Measurements from ENCODE around the gene SLC52A3.

SLC52A3 gene

DNA sequence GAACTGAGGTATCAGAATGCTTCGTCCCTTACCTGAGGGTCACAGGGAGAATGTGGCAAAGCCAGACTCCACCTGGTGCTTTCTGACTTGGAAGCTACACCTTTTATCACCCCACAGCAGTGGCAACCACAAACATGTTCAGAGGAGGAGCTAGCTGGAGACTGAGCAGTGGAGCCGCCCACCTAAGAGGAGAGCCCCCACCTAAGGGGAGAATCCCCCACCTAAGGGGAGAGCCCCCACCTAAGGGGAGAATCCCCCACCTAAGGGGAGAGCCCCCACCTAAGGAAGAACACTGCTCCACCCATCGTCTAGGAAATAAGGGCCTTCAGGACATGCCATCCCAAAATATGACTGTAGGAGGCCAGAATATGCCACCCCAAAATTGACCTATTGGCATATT lies 4.0 kb downstream of the SLC52A3 start:
- DNase-seq = no peak

DNA sequence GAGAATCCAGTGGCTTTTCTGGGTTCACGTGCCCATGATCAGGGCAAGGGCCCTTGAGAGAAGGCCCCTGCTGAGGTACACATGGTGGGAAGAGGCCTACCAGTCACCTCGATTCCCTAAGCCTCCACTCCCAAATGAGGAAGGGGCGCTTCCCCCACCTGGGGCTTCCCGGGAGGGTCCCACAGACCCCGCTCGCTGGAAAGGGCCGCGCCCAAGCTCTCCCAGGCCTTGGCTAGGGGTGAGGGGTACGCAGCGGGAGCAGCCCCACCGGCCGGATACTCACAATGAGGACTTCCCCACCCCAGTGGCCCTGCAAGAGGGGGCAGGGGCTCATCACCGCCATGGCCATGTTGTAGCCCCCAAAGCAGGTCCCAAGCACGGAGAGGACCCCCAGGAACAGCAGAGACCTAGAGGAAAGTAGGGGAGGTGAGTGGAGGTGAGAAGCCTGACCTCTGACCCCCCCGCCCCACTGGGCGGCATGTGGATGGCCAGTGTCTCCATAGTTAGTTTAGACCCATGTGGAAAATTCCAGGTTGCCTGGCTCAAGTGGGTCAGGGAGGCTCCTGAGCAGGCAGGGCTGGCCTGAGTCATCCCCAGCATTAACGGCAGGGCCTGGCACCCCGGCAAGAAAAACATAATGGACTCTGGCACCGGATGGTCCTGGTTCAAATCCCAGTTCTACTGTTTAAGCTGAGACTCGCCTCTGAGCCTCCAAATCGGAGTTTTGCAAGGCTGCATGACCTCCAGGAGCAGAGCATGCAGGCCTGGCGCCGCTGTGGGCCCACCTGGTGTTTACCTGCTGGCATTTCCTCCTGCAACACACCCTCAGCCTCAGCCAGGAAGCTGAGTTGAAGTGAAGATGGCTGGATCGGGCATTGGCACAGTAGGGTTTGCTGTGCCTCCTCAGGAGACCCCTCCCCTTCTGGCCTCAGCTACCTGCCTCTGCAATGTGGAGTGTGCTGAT lies 6.6 kb downstream of the SLC52A3 start:
- no peak for DNase-seq

DNA sequence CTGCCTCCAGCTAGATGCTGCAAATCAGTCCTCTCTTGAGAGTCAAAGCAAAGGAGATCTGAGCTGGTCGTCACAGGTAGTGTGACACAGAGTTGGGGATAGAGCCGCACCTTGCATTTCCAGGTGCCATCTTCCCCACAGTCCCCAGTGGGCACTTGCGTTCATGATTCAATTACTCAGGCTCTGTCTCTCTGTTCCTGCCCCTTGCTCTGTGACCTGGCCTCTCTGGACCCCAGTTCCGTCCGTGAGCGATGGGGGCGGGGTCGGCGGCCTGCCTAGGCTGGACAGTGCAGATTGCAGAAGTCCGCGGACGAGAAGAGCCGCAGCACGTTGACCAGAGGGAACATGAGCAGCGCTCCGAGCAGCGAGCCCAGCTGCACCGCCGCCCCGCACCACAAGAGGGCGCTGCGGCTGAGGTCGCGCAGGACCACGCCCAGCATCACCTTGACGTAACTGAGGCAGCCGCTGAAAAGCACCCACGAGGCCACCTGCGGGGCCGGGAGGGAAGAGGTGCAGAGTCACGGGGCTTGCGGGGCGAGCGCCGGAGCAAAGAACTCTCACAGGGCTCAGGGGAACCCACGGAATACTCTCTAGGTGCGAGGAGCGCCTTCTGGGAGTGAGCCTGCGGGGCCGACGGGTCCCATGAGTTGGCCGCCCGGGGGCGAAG lies 7.4 kb downstream of the SLC52A3 start:
- peak; percentile 83 for DNase-seq

DNA sequence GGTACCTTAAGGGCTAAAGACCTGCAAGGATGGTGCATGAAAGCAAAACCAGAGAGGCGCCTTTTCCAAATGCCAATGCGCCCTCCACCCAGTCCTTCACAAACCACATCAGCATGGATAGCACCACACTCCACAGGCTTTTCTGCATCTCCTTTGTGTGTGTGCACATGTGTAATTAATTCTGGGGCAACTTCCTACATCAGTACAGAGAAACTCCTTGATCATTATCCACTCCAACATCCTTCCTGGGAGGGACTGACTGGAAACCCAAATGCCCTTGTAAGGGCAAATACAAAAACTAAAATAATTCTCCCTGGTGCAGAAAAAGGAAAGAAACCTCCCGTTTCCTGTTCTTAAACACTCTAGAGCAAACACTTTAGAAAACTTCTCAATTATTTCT lies 10.8 kb downstream of the SLC52A3 start:
- no peak for DNase-seq

GRCh38 chr20:755941-756340 lies 12.4 kb downstream of the SLC52A3 start:
- no peak for DNase-seq

DNA sequence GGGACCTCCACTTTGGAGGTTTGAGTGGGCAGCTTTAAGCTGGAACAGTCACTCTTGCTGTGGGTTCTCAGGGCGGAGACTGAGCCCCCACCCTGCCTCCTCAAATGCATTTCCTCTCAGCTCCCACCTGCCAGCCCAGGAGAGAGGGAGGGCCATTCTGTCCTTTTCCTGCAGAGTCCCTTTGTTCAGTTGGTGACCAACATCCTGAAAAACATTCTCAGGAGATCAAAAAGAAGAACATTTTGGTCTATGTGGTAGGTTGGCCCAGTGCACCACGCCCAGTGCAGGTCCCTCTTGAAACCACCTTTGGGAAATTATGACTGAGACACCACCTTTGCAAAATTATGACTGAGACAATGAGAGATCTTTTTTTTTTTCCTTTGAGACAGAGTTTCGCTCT lies 13.4 kb downstream of the SLC52A3 start:
- DNase-seq = no peak

DNA sequence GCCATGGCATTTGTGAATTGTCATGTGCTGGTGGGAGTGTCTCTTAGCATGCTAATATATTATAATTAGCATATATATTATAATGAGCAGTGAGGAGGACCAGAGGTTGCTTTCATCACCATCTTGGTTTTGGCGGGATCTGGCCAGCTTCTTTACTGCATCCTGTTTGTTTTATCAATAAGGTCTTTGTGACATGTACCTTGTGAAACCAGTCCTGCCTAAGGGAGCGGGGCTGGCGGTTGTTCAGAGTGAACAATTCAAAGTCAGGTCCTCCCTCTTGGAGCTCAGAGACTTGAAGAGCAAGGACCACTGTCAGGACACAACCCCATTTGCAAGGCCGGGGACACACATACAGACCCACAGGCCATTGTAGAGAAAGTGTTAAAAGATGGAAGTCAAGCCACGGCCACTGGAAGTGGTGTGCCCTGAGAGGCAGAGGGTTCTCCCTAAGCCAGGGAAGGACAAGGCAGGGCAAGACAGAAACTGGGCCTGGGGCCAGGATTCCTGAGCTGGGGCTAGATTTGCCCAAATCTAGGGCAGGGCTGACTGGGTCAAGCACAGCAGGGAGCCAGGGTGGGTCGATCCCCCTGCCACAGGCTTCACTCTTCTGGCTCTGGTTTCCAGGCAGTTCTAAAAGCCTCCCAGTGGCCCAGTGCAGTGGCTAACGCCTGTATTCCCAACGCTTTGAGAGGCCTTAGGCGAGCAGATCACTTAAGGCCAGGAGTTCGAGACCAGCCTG lies 14.2 kb downstream of the SLC52A3 start:
- DNase-seq = no peak

- DNase-seq = no peak
Observed at GRCh38 chr20:753136-753535, 15.2 kb downstream of the SLC52A3 start.

DNA sequence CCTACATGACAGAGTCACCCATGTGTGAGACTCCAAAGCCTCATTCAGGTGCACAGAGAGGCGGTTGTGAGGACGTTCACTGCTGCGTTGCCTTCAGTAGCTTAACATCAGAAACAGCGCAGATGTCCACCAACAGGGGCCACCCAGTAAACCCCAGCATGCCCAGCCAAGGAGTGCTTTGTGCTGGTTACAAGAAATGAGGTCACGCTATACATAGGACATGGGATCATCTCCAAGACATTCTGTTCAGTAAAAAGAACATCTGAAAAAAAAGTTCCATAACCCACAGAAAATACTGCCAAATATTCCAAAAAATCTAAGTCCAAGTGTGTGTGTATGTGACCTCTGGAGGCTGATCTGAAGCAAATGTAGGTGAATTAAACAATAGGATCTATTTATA lies 16.0 kb downstream of the SLC52A3 start:
- DNase-seq = no peak

DNA sequence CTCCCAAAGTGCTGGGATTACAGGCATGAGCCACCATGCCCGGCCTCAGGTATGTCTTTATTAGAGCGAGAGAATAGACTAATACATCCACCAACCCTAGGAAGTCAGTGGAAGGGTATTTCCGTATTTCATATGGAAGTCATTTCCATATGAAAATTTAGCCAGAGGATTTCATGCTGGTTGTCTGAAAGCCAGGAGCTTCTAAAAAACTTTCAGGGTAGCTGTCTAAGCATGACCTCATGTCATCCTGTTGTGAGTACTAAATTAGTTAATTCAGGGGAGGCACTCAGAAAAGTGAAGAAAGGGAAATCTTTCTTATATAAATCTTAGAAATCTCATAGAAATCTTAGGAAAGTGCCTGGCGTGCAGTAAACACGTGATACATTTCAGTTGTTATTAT lies 16.5 kb downstream of the SLC52A3 start:
- DNase-seq = no peak

DNA sequence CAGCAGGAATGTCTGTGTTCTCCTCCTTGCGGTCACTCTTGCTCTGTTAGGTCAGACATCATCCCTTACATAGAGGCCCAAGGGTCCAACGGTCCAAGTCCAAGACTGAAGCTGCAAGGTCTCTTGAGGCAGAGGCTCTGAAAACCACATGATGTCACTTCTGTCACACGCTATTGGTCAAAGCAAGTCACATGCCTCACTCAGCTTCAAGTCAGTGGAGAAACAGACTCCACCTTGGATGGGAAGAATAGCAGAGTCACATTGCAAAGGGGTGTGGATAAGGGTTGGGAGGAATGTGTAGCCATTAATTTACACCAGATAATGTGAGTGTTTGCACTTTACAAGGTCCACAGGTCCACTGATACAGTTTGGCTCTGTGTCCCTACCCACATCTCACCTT lies 17.5 kb downstream of the SLC52A3 start:
- no peak for DNase-seq

- DNase-seq = no peak
Observed at GRCh38 chr20:745683-746301, 22.5 kb downstream of the SLC52A3 start.

DNA sequence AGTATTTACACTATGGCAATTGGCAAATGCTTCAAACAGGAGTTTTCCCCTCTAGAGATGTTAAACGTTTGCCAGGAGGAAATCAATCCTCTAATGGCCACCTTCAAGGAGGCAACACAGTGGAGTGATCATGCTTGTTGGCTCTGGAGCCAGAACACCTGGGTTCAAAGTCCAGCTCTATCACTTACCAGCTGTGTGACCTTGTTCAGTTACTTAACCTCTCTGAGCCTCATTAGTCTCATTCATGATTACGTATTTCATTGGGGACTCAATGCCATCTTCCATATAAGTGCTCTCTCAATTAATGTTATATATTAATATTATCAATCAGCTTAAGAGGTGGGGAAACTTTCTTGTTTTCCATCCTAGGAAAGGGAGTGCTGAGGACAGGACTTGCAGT lies 26.1 kb downstream of the SLC52A3 start:
- DNase-seq = no peak

DNA sequence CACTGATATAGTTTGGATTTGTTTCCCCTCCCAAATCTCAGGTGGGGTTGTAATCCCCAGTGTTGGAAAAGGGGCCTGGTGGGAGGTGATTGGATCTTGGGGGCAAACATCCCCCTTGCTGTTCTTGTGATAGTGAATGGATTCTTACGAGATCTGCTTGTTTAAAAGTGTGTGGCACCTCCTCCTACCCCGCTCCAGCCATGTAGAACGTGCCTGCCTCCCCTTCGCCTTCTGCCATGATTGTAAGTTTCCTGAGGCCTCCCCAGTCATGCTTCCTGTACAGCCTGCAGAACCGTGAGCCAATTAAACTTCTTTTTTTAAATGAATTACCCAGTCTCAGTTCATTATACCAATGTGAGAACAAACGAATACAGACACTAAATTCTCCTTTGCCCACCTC lies 26.7 kb downstream of the SLC52A3 start:
- no peak for DNase-seq

GRCh38 chr20:740162-740561 lies 28.1 kb downstream of the SLC52A3 start:
- no peak for DNase-seq

- no peak for DNase-seq
Observed at GRCh38 chr20:739736-740135, 28.6 kb downstream of the SLC52A3 start.

DNA sequence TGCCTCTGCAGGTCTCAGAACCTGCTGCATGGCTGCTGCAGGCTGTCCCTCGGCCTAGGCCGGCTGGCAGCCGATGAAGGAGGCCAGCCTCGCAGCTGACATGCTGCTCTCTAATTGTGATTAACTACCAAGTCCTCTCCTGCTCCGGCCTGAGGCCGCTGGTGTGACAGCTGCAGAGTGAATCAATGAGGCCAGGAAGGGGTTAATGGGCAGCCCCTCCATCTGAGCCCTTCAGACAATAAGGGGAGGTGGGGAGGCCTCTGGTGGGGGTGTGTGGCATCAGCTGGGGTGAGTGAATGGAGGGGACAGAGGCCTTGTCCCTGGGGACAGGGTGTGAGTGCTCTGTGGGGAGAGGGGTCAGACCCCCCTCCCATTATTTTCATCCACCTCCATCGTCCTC lies 34.4 kb downstream of the SLC52A3 start:
- DNase-seq = no peak

- DNase-seq = no peak
Observed at GRCh38 chr20:732727-733126, 35.6 kb downstream of the SLC52A3 start.

DNA sequence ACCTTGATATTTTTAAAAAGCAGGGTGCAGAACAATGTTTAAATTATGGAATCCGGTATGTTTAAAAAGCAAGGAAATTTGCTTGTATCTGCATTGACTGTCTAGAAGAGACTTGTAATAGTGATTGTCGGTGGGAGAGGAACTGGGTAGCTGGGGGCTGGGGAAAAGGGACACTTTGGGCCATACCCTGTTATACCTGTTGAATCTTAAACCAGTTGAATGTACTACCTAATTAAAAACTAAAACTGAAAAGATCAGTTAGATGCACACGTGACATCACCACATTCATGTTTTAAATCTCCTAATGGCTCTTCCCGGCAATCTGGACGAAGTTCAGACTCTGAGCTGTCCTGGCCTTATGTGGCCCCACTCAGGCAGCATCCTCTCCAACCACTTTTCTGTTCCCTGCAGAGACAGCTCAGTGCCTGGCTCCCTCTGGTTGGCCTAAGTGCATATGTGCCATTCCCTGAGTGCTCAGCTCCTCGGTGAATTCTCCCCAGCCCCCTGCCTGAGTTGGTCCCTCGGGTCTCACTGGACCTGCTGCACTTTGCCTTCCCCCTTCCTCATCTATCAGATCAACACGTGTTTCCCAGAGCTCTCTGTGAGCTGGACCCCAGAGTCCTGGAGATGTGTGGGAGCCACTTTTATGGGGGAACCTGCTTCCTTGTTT lies 36.3 kb downstream of the SLC52A3 start:
- DNase-seq = no peak

- no peak for DNase-seq
Observed at GRCh38 chr20:730005-730404, 38.3 kb downstream of the SLC52A3 start.

GRCh38 chr20:728256-728944 lies 39.9 kb downstream of the SLC52A3 start:
- peak; percentile 77 for DNase-seq

- no peak for DNase-seq
Observed at GRCh38 chr20:726160-726559, 42.1 kb downstream of the SLC52A3 start.
